HepG2 (cell line): ENCODE measurements around the gene DDX19B. TPM values are rescaled to one million over a fixed set of nuclear protein-coding genes. Genes with fewer than 3 reads are reported as not detected.

ENCODE experiments used
- BHLHE40 ChIP-seq: IDR thresholded peaks from 2 replicates; pipeline ENCODE4 v1.6.1; 2011; ENCODE audit warnings: low read length, improper control_type of control experiment
- FOXP1 ChIP-seq, 2 experiments: fragments of 450-650 bp in 1 of 2; IDR thresholded peaks; 2 replicates each; pipeline ENCODE4 v1.6.1; 2017 to 2018; ENCODE audit warnings: antibody characterized with exemption in 1 of 2
- GABPA ChIP-seq, 2 experiments: IDR thresholded peaks; 2 replicates each; pipeline ENCODE4 v1.6.1; 2011 to 2016; ENCODE audit warnings: low read depth in 2 of 2, low read length in 1 of 2, missing biosample characterization in 1 of 2, missing genetic modification characterization in 1 of 2
- HES4 ChIP-seq: sonication (generic); formaldehyde crosslinking; IDR thresholded peaks from 2 replicates; pipeline ENCODE4 v1.9.0; 2021; ENCODE audit warnings: mild to moderate bottlenecking, missing genetic modification reagents, borderline replicate concordance
- KAT2B ChIP-seq: fragments of 150-350 bp; IDR thresholded peaks from 2 replicates; pipeline ENCODE4 v1.6.1; 2014; ENCODE audit warnings: low read depth, low read length, borderline replicate concordance
- MYC ChIP-seq: sonication (generic); formaldehyde crosslinking; IDR thresholded peaks from 2 replicates; pipeline ENCODE4 v1.9.0; 2021; ENCODE audit warnings: missing genetic modification reagents, borderline replicate concordance
- NFATC3 ChIP-seq: sonication (generic); formaldehyde crosslinking; IDR thresholded peaks from 2 replicates; pipeline ENCODE4 v1.5.1; 2020; ENCODE audit warnings: mild to moderate bottlenecking, missing genetic modification reagents
- PBX3 ChIP-seq: sonication (generic); formaldehyde crosslinking; IDR thresholded peaks from 2 replicates; pipeline ENCODE4 v1.8.1; 2023; ENCODE audit warnings: missing genetic modification reagents, inconsistent platforms, borderline replicate concordance
- RFXANK ChIP-seq: IDR thresholded peaks from 2 replicates; pipeline ENCODE4 v1.6.1; 2016
- SMC3 ChIP-seq: IDR thresholded peaks from 2 replicates; pipeline ENCODE4 v1.6.1; 2011; ENCODE audit warnings: low read length, improper control_type of control experiment
- SRSF4 ChIP-seq: fragments of 200-400 bp; formaldehyde crosslinking; IDR thresholded peaks from one replicate; pipeline ENCODE4 v1.6.1; 2018; ENCODE audit warnings: mild to moderate bottlenecking, low read depth, low read length, moderate library complexity; ENCODE audit not compliant: poor library complexity, severe bottlenecking
- TFDP1 ChIP-seq: IDR thresholded peaks from 2 replicates; pipeline ENCODE4 v1.6.1; 2016; ENCODE audit warnings: missing compliant biosample characterization, missing genetic modification reagents, borderline replicate concordance
- THAP7 ChIP-seq: sonication (generic); formaldehyde crosslinking; IDR thresholded peaks from 2 replicates; pipeline ENCODE4 v1.8.1; 2023; ENCODE audit warnings: mild to moderate bottlenecking, missing genetic modification reagents
- U2AF1 ChIP-seq: fragments of 200-400 bp; formaldehyde crosslinking; optimal IDR thresholded peaks from 2 replicates; pipeline ENCODE3; 2017; ENCODE audit warnings: mild to moderate bottlenecking, low read depth, low read length
- ZEB1 ChIP-seq: IDR thresholded peaks from 2 replicates; pipeline ENCODE4 v1.6.1; 2012; ENCODE audit warnings: mild to moderate bottlenecking, low read depth, inconsistent platforms; ENCODE audit not compliant: insufficient replicate concordance
- ZFP37 ChIP-seq: sonication (generic); formaldehyde crosslinking; IDR thresholded peaks from 2 replicates; pipeline ENCODE4 v1.4.0; 2020; ENCODE audit warnings: missing genetic modification reagents, borderline replicate concordance
- ZNF143 ChIP-seq: sonication (generic); formaldehyde crosslinking; IDR thresholded peaks from 2 replicates; pipeline ENCODE4 v1.4.0; 2020; ENCODE audit warnings: missing genetic modification reagents
- ZNF276 ChIP-seq: sonication (generic); formaldehyde crosslinking; IDR thresholded peaks from 2 replicates; pipeline ENCODE4 v1.4.0; 2020; ENCODE audit warnings: mild to moderate bottlenecking, low read depth, missing genetic modification reagents
- ZNF572 ChIP-seq: sonication (generic); formaldehyde crosslinking; IDR thresholded peaks from 2 replicates; pipeline ENCODE4 v1.5.1; 2020; ENCODE audit warnings: mild to moderate bottlenecking, missing genetic modification reagents
- ZNF891 ChIP-seq: sonication (generic); formaldehyde crosslinking; IDR thresholded peaks from 2 replicates; pipeline ENCODE4 v1.5.0; 2020; ENCODE audit warnings: mild to moderate bottlenecking, missing genetic modification reagents
- polyA plus RNA-seq, 8 experiments: library from polyadenylated mRNA; depleted of rRNA in 3 of 8; stranded (reverse) in 7 of 8; unstranded in 1 of 8; fragments of >200 nt; fragmentation: Illumina TruSeq in 4 of 8; extraction: Trizol in 4 of 8; gene quantifications; 2 replicates each; pipeline versions ENCODE4 v1.2.1 to v1.2.3, GENCODE V29; 2011 to 2016; ENCODE audit warnings: low read depth in 4 of 8, missing spikeins in 1 of 8, mixed read lengths in 1 of 8; ENCODE audit not compliant: insufficient read depth in 1 of 8
- total RNA-seq, 5 experiments: library from RNA; depleted of rRNA; stranded (reverse); fragments of >200 nt; fragmentation: Illumina TruSeq; extraction: Trizol; gene quantifications; 2 replicates each; pipeline ENCODE4 v1.2.3, GENCODE V29; 2016; ENCODE audit warnings: low read depth in 1 of 5
- TF ChIP-seq, protein P1 (sequence below): IDR thresholded peaks from 2 replicates; pipeline ENCODE4 v1.6.1; 2016; ENCODE audit warnings: missing genetic modification reagents, missing compliant biosample characterization

DDX19B gene
- total and polyA plus RNA-seq, 2 of the 13 experiments (the other 11 are each of a cell fraction or from before 2014, with no cell fraction given), result 36.2 to 40.0 TPM

- TF ChIP-seq U2AF1, result peak; percentile 70
- peak; percentile 64 for TF ChIP-seq BHLHE40
- TF ChIP-seq NFATC3 (CRISPR knock-in tag), result peak; percentile 65; the same call in 1 of the 2 replicates
- TF ChIP-seq RFXANK, result peak; percentile 82
- no peak for TF ChIP-seq ZEB1
- peak; percentile 93 for TF ChIP-seq MYC (CRISPR knock-in tag)
- TF ChIP-seq ZNF276 (CRISPR knock-in tag), result no peak
- no peak for TF ChIP-seq PBX3 (CRISPR knock-in tag)
- TF ChIP-seq SMC3, result no peak; the same call in 1 of the 2 replicates
- peak; percentile 86 for TF ChIP-seq ZFP37
- peak; percentile 91 for TF ChIP-seq HES4
- peak; percentile 83 for TF ChIP-seq THAP7 (CRISPR knock-in tag)
- TF ChIP-seq TFDP1 (CRISPR knock-in tag), result peak; percentile 99
- TF ChIP-seq FOXP1 (IDR thresholded peaks at IDR 0.05), result no peak
- TF ChIP-seq FOXP1 (CRISPR knock-in tag; IDR thresholded peaks at IDR 0.05), result peak; percentile 29; the same call in 1 of the 2 replicates
- TF ChIP-seq SRSF4, result peak; percentile 79
- TF ChIP-seq ZNF891, result peak; percentile 98
- TF ChIP-seq ZNF572 (CRISPR knock-in tag), result peak; percentile 94
- peak; percentile 66 for TF ChIP-seq GABPA (IDR thresholded peaks at IDR 0.05; ENCODE audit: low read depth, low read length)
- TF ChIP-seq GABPA (CRISPR knock-in tag; IDR thresholded peaks at IDR 0.05; ENCODE audit: low read depth), result peak; percentile 90
- TF ChIP-seq, protein P1, sequence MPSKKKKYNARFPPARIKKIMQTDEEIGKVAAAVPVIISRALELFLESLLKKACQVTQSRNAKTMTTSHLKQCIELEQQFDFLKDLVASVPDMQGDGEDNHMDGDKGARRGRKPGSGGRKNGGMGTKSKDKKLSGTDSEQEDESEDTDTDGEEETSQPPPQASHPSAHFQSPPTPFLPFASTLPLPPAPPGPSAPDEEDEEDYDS (CRISPR knock-in tag), result peak; percentile 91
- TF ChIP-seq KAT2B, result no peak
- peak; percentile 94 for TF ChIP-seq ZNF143 (CRISPR knock-in tag)
These were observed 47.2 kb upstream of the DDX19B start, which contains the start of gene EXOSC6 (continued) for GRCh38 chr16:70251629-70252354.
